Erythroblast (primary cell): Measurements from ENCODE around the gene BMP8B.

Source experiments
- GATA1 ChIP-seq: IDR thresholded peaks from 2 replicates; pipeline ENCODE4 v1.6.1; 2011; ENCODE audit warnings: low read depth, mild to moderate bottlenecking, control low read depth, low read length, moderate library complexity
- POLR2A ChIP-seq: IDR thresholded peaks from 2 replicates; pipeline ENCODE4 v1.6.1; 2011; ENCODE audit warnings: mild to moderate bottlenecking, low read length

- no peak for TF ChIP-seq POLR2A
- TF ChIP-seq GATA1, result no peak
Measured at GRCh38 chr1:39751595-39751994, 37.1 kb downstream of the BMP8B start.
